H1 (cell line): ENCODE data around the gene PF4V1.

ENCODE experiments used
- ATF2 ChIP-seq: IDR thresholded peaks from 2 replicates; pipeline ENCODE4 v1.6.1; 2012; ENCODE audit warnings: low read length, inconsistent platforms
- CHD2 ChIP-seq: IDR thresholded peaks from 2 replicates; pipeline ENCODE4 v1.6.1; 2012; ENCODE audit warnings: low read length, improper control_type of control experiment
- CTCF ChIP-seq, 3 experiments: IDR thresholded peaks; 1 replicate in 2 of 3; 2 replicates in 1 of 3; pipeline versions ENCODE4 v1.5.1 to v1.6.1; 2011; ENCODE audit warnings: low read length in 3 of 3, mild to moderate bottlenecking in 3 of 3, inconsistent platforms in 2 of 3, low read depth in 1 of 3, moderate library complexity in 1 of 3; ENCODE audit not compliant: insufficient read depth in 1 of 3; ENCODE audit errors: control extremely low read depth in 1 of 3
- EP300 ChIP-seq, 2 experiments: IDR thresholded peaks; 1 replicate in 1 of 2; 2 replicates in 1 of 2; pipeline ENCODE4 v1.6.1; 2011 to 2012; ENCODE audit warnings: low read depth in 2 of 2, low read length in 2 of 2, mild to moderate bottlenecking in 2 of 2, borderline replicate concordance in 1 of 2, inconsistent platforms in 1 of 2, moderate library complexity in 1 of 2
- GTF2F1 ChIP-seq: IDR thresholded peaks from 2 replicates; pipeline ENCODE4 v1.6.1; 2012; ENCODE audit warnings: low read depth, low read length, improper control_type of control experiment, borderline replicate concordance
- JUN ChIP-seq: IDR thresholded peaks from 2 replicates; pipeline ENCODE4 v1.6.1; 2011; ENCODE audit warnings: low read depth, mild to moderate bottlenecking, improper control_type of control experiment, low read length
- POLR2AphosphoS5 ChIP-seq: IDR thresholded peaks from 2 replicates; pipeline ENCODE4 v1.6.1; 2011; ENCODE audit warnings: low read depth, low read length
- SRF ChIP-seq: IDR thresholded peaks from 2 replicates; pipeline ENCODE4 v1.6.1; 2011; ENCODE audit warnings: mild to moderate bottlenecking, low read depth, low read length, moderate library complexity
- USF2 ChIP-seq: IDR thresholded peaks from 2 replicates; pipeline ENCODE4 v1.6.1; 2011; ENCODE audit warnings: low read length, improper control_type of control experiment

GRCh38 chr4:73870260-73870659, 17.2 kb downstream of the PF4V1 start:
- TF ChIP-seq JUN (no peak), CTCF (IDR thresholded peaks at IDR 0.05; ENCODE audit: control extremely low read depth in 1 of 3, insufficient read depth in 1 of 3, low read depth in 1 of 3, low read length in 3 of 3) (no peak), EP300 (IDR thresholded peaks at IDR 0.05; ENCODE audit: borderline replicate concordance in 1 of 2, low read depth in 2 of 2, low read length in 2 of 2) (no peak), SRF (no peak), CHD2 (no peak), ATF2 (no peak), POLR2AphosphoS5 (no peak), GTF2F1 (no peak), USF2 (no peak)
